ENCODE results near the gene PHIP.

PHIP gene

DNA sequence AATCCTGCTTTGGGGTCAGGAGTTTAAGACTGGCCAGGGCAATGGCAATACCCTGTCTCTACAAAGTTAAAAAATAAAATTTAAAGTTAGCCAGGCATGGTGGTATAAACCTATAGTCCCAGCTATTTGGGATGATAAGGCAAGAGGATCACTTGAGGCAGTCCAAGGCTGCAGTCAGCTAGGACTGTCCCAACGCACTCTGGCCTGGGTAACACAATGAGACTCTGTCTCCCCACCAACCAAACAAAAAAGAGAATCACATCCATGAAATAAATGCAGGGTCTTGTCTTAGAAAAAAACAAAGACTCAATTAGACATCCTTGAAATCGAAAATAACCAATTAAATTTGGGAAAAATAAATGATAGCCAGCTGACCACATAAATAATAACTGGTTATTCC is 88.9 kb downstream of the PHIP start:
- no peak overlapping the region for H2AFZ ChIP-seq (ENCODE audit: low read depth, low read length)
- no peaks in the 10 kb centered on the region for H3K27me3 ChIP-seq (ENCODE audit: insufficient read depth, low read length)
- no peaks in the 10 kb centered on the region for H3K4me1 ChIP-seq (ENCODE audit: insufficient read depth, low read length)
- H3K4me3 ChIP-seq (ENCODE audit: low read length): no peak overlapping the region
- H3K36me3 ChIP-seq (ENCODE audit: insufficient read depth, low read length): peaks cover 83% of the 10 kb centered on the region
- H3K9me3 ChIP-seq (ENCODE audit: low read length): peaks cover 11% of the 10 kb centered on the region

DNA sequence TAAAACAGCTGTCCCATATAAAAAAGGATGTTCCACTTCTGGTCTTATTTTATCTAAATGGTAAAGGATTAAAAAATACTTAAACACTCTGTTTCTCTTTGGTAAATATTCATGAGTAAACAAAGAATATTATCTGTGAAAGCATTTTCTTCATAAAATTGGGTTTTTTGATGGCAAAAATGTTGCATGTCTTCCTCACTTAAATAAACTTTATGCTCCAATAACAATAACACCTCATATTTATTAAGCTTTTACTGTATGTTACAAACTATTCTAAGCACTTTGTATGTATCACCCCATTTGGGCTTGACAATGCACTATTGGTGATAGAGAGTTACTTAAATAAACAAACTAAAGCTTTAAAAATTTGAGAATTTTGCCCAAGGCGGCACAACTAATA is 91.9 kb downstream of the PHIP start:
- no peaks in the 10 kb centered on the region for H3K4me1 ChIP-seq (ENCODE audit: insufficient read depth, low read length)
- H3K4me3 ChIP-seq (ENCODE audit: low read length): no peak overlapping the region
- no peaks in the 10 kb centered on the region for H3K27me3 ChIP-seq (ENCODE audit: insufficient read depth, low read length)
- H2AFZ ChIP-seq (ENCODE audit: low read depth, low read length): no peak overlapping the region
- peaks cover 90% of the 10 kb centered on the region for H3K36me3 ChIP-seq (ENCODE audit: insufficient read depth, low read length)
- H3K9me3 ChIP-seq (ENCODE audit: low read length): no peaks in the 10 kb centered on the region

DNA sequence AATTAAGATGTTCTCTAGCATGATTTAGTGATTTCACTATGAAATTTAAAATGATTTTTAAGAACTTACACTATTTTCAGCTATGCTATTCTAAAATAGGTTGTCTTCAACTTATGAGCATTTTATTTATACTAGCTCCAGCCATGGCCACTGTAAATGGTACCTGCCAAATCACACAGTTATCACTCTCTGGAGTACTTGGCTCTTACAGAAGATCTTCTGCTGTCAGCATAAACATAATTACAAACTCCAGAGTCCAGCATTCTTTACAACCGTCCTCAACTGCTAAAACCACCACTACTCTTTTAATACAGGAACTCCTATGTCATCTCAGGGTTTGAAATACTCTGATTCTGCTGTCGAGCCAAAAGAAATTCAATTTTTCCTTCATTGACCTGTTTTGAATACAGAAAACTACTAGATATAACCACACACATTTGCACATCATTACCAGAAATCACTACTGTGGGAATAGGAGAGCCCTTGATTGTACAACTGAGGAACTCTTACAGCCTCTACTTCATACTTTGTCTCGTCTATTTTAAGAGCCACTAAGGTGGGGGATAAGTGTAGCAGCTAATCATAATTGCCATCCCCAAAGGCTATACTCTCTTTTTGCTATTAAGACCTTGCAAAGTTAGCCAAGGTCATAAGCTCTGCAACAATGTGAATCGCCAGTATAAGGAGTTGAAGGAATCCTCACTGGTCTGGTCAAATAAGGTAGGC is 93.7 kb downstream of the PHIP start:
- Histone ChIP-seq H3K36me3 (ENCODE audit: insufficient read depth, low read length) (peaks cover 90% of the 10 kb centered on the region), H3K9me3 (ENCODE audit: low read length) (no peaks in the 10 kb centered on the region), H3K4me1 (ENCODE audit: insufficient read depth, low read length) (no peaks in the 10 kb centered on the region), H3K27me3 (ENCODE audit: insufficient read depth, low read length) (no peaks in the 10 kb centered on the region), H2AFZ (ENCODE audit: low read depth, low read length) (no peak overlapping the region), H3K4me3 (ENCODE audit: low read length) (no peak overlapping the region)

DNA sequence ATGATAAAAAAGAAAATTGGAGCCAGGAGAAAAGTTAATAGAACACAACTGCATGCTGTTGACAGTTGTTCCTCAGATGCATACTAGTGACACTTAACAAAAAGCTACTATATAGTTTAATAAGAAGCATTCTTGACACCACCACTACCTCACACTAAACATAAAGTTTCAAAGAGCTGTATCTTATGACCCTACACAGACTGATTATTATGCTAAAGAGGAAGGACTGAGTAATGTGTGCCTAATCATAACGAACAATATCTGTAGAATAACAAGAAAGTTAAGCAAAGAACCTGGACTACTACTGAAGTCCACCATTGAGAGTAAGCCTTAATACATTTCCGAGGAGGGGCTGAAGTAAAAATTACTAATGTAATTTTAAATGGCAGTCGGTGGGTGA is 110.9 kb downstream of the PHIP start:
- Histone ChIP-seq H3K36me3 (ENCODE audit: insufficient read depth, low read length) (peaks cover 83% of the 10 kb centered on the region), H3K4me1 (ENCODE audit: insufficient read depth, low read length) (no peaks in the 10 kb centered on the region), H2AFZ (ENCODE audit: low read depth, low read length) (no peak overlapping the region), H3K9me3 (ENCODE audit: low read length) (no peaks in the 10 kb centered on the region), H3K4me3 (ENCODE audit: low read length) (no peak overlapping the region), H3K27me3 (ENCODE audit: insufficient read depth, low read length) (no peaks in the 10 kb centered on the region)

DNA sequence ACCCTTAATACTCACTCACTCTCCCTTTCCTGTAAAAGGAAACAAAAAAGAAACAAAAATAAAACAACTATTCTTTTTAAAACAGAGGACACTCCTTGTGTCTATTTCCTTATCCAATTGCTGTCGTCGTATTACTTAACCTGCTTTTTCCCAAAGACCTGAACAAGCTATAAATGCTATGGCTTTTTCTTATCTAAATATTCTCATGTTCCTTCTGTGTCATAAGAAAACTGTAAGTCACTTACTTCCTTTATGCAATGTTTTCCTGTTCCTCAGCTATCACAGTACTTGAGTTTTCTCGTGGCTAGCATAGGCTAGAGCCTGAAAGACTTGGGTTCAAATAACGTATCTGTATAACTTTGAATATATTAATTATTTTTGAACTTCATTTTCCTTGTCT is 111.5 kb downstream of the PHIP start:
- H3K9me3 ChIP-seq (ENCODE audit: low read length): no peaks in the 10 kb centered on the region
- no peaks in the 10 kb centered on the region for H3K27me3 ChIP-seq (ENCODE audit: insufficient read depth, low read length)
- H3K4me3 ChIP-seq (ENCODE audit: low read length): no peak overlapping the region
- H3K4me1 ChIP-seq (ENCODE audit: insufficient read depth, low read length): no peaks in the 10 kb centered on the region
- peaks cover 89% of the 10 kb centered on the region for H3K36me3 ChIP-seq (ENCODE audit: insufficient read depth, low read length)
- H2AFZ ChIP-seq (ENCODE audit: low read depth, low read length): no peak overlapping the region

DNA sequence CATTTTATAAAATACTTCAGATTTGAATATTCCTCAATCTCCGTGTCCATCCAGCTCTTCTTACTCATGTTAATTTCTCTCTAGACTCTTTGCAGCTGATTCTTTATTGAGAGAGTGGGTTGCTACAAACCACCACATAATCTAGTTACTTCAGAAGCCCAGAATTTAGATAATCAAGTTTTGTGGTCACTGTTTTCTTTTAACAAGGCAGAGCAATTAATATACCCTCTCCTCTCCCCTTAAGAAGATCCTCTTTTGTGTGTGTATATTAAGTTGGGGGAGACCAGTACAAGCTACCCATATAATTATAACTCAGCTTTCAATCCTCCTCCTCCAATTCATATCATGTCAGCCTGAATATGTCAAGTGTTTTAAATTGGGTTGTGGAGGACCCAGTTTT is 115.6 kb downstream of the PHIP start:
- Histone ChIP-seq H3K9me3 (ENCODE audit: low read length) (no peaks in the 10 kb centered on the region), H3K36me3 (ENCODE audit: insufficient read depth, low read length) (peaks cover 89% of the 10 kb centered on the region), H3K4me3 (ENCODE audit: low read length) (no peak overlapping the region), H2AFZ (ENCODE audit: low read depth, low read length) (no peak overlapping the region), H3K27me3 (ENCODE audit: insufficient read depth, low read length) (no peaks in the 10 kb centered on the region), H3K4me1 (ENCODE audit: insufficient read depth, low read length) (no peaks in the 10 kb centered on the region)

DNA sequence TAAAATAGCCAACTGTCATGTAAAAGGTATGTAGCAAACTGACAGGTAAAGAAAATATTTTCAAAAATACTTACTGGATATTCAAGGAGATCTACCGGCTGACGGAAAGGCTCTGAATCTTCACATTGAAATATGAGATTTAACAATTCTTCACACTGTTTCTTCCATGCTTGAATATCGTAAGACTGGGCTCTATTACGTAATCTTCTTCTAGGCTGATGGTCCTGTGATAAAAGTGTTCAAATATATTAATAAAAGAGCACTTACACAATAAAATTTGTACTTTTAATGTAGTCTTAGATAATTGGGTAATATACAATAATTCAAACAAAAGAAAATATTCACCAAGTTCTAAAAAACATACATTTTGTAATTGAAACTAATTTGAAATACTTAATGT is 123.3 kb downstream of the PHIP start:
- H3K36me3 ChIP-seq (ENCODE audit: insufficient read depth, low read length): peaks cover 93% of the 10 kb centered on the region
- H3K4me1 ChIP-seq (ENCODE audit: insufficient read depth, low read length): no peaks in the 10 kb centered on the region
- no peaks in the 10 kb centered on the region for H3K27me3 ChIP-seq (ENCODE audit: insufficient read depth, low read length)
- no peak overlapping the region for H3K4me3 ChIP-seq (ENCODE audit: low read length)
- peaks cover 6% of the 10 kb centered on the region for H3K9me3 ChIP-seq (ENCODE audit: low read length)
- no peak overlapping the region for H2AFZ ChIP-seq (ENCODE audit: low read depth, low read length)

DNA sequence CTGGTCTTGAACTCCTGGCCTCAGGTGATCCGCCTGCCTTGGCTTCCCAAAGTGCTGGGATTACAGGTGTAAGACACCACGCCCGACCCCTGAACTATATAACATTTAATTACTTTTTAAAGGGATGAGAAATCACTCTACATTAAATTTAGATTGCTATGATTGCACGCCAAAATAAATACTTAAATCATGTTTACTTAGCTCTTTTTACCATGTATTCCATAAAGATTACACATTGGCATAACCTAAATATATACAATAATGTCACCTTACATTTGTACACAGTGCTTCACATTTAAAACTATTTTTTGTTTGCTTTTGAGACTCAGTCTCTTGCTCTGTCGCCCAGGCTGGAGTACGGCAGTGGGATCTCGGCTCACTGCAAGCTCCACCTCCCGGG is 124.3 kb downstream of the PHIP start:
- H3K4me3 ChIP-seq (ENCODE audit: low read length): no peak overlapping the region
- H3K36me3 ChIP-seq (ENCODE audit: insufficient read depth, low read length): peaks cover 93% of the 10 kb centered on the region
- no peak overlapping the region for H2AFZ ChIP-seq (ENCODE audit: low read depth, low read length)
- no peaks in the 10 kb centered on the region for H3K4me1 ChIP-seq (ENCODE audit: insufficient read depth, low read length)
- H3K9me3 ChIP-seq (ENCODE audit: low read length): peaks cover 15% of the 10 kb centered on the region
- no peaks in the 10 kb centered on the region for H3K27me3 ChIP-seq (ENCODE audit: insufficient read depth, low read length)

DNA sequence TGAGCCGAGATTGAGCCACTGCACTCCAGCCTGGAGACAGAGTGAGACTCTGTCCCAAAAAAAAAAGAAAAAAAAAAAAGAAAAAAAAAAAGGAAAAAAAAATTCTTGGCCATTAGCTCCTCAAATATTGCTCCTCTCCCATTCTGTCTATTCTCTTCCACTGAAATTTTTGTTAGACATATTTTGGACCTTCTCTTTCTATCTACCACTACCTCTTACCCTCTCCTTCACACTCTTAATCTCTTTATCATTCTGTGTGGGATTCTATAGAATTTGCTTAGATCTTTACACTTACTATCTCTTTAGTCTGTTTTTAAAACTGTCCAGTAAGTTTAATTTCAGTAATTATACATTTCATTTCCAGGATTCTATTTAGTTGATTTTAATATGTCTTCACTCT is 125.7 kb downstream of the PHIP start:
- Histone ChIP-seq H3K36me3 (ENCODE audit: insufficient read depth, low read length) (peaks cover 94% of the 10 kb centered on the region), H2AFZ (ENCODE audit: low read depth, low read length) (no peak overlapping the region), H3K4me3 (ENCODE audit: low read length) (no peak overlapping the region)

DNA sequence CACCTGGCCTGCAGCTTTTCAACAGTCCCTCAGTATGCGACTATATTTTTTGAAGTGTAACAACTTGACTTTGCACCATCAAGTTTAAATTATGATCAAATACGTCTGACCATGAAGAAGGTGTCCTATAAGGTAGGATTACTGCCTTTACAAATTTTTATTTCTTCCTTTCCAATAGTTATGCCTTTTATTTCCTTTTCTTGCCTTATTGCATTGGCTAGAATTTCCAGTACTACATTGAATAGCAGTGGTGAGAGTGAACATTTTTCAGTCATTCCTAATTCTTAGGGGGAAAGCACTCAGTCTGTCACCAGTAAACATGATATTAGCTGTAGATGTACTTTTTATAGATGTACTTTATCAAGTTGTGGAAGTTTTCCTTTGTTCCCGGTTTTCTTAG is 129.3 kb downstream of the PHIP start:
- no peak overlapping the region for H2AFZ ChIP-seq (ENCODE audit: low read depth, low read length)
- H3K4me1 ChIP-seq (ENCODE audit: insufficient read depth, low read length): no peaks in the 10 kb centered on the region
- no peaks in the 10 kb centered on the region for H3K27me3 ChIP-seq (ENCODE audit: insufficient read depth, low read length)
- H3K4me3 ChIP-seq (ENCODE audit: low read length): no peak overlapping the region
- peaks cover 100% of the 10 kb centered on the region for H3K36me3 ChIP-seq (ENCODE audit: insufficient read depth, low read length)
- peaks cover 20% of the 10 kb centered on the region for H3K9me3 ChIP-seq (ENCODE audit: low read length)

More for the DNA sequence above, 125.7 kb downstream of the PHIP start:
- Histone ChIP-seq H3K4me1 (ENCODE audit: insufficient read depth, low read length) (no peaks in the 10 kb centered on the region), H3K27me3 (ENCODE audit: insufficient read depth, low read length) (no peaks in the 10 kb centered on the region), H3K9me3 (ENCODE audit: low read length) (peaks cover 20% of the 10 kb centered on the region)

DNA sequence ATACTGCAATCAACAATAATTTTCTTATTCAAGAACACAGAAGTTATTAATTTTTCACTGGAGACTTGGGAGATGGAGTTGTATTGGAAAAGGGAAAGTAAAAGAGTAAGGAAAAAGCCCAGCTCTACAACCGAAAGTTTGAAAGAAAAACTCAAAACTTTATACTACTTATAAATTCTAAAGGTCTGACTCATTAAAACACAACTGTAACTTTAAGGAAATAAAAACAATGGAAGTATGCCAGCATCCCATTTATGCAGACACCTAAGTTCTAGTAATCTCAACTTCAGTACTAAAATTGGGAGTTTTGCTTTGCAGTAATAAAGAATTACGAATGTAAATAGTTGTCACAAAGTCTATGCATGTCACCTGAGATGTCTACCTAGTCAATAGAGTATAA is 130.1 kb downstream of the PHIP start:
- Histone ChIP-seq H3K9me3 (ENCODE audit: low read length) (peaks cover 20% of the 10 kb centered on the region), H2AFZ (ENCODE audit: low read depth, low read length) (no peak overlapping the region)

DNA sequence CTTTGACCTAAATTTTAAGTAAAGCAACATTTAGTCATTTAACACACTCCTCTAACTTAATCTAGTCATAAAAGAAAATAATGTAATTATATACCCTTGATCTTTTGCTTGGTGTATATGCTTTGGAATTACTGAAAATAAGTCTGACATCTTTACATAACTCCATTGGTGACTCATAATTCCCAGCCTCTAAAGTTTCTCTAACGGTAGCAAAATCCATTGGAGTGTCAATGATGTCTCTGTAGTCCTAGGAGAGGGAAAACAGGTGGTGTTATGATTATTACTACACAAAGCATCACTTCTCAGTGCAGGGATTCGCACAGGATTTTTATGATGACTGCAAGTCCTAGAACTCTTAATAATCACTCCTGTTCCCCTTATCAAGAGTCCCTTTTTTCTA is 130.5 kb downstream of the PHIP start:
- H3K4me3 ChIP-seq (ENCODE audit: low read length): no peak overlapping the region
- H2AFZ ChIP-seq (ENCODE audit: low read depth, low read length): no peak overlapping the region
- no peaks in the 10 kb centered on the region for H3K4me1 ChIP-seq (ENCODE audit: insufficient read depth, low read length)
- peaks cover 97% of the 10 kb centered on the region for H3K36me3 ChIP-seq (ENCODE audit: insufficient read depth, low read length)
- no peaks in the 10 kb centered on the region for H3K27me3 ChIP-seq (ENCODE audit: insufficient read depth, low read length)
- H3K9me3 ChIP-seq (ENCODE audit: low read length): peaks cover 20% of the 10 kb centered on the region

More for the DNA sequence above, 130.1 kb downstream of the PHIP start:
- peaks cover 98% of the 10 kb centered on the region for H3K36me3 ChIP-seq (ENCODE audit: insufficient read depth, low read length)
- H3K4me1 ChIP-seq (ENCODE audit: insufficient read depth, low read length): no peaks in the 10 kb centered on the region
- H3K4me3 ChIP-seq (ENCODE audit: low read length): no peak overlapping the region
- no peaks in the 10 kb centered on the region for H3K27me3 ChIP-seq (ENCODE audit: insufficient read depth, low read length)

DNA sequence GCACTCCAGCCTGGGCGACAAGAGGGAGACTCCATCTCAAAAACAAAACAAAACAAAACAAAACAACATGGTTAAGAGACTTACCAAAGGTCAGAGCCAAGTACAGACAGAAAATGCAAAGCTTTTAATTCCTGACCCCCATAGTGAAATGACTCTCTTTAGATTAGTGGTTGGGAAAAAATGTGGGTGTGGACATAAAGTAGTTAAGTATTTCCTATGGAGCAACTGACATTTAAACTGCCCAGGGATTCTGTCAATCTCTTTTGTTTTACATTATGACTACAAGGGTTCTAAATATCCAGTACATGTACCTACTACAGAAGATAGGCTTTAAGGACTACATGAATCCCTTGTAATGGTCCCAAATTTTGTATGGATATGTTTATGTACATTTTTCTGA is 135.6 kb downstream of the PHIP start:
- Histone ChIP-seq H3K9me3 (ENCODE audit: low read length) (no peaks in the 10 kb centered on the region), H3K4me3 (ENCODE audit: low read length) (no peak overlapping the region), H2AFZ (ENCODE audit: low read depth, low read length) (no peak overlapping the region), H3K36me3 (ENCODE audit: insufficient read depth, low read length) (peaks cover 77% of the 10 kb centered on the region), H3K4me1 (ENCODE audit: insufficient read depth, low read length) (no peaks in the 10 kb centered on the region), H3K27me3 (ENCODE audit: insufficient read depth, low read length) (no peaks in the 10 kb centered on the region)

DNA sequence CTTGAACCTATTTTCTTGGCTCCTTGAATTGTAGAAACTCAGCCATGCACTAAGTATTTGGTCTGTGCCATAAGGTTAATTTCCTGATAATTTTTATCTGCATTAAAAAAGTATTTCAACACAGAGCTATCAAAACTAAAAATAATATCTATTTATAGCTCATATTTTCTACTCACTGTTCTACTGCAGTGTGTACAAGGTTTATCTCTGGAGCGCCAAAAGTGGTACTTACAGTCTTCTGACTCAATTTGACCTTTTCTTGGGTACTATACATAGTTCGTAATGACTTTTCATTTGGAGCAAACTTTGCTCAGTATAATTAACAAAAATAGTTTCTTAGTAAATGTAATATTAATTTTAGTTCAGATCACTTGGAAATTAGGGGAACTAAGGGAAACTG is 141.5 kb downstream of the PHIP start:
- Histone ChIP-seq H3K27me3 (ENCODE audit: insufficient read depth, low read length) (no peaks in the 10 kb centered on the region), H3K36me3 (ENCODE audit: insufficient read depth, low read length) (peaks cover 40% of the 10 kb centered on the region), H2AFZ (ENCODE audit: low read depth, low read length) (no peak overlapping the region), H3K9me3 (ENCODE audit: low read length) (peaks cover 2% of the 10 kb centered on the region), H3K4me3 (ENCODE audit: low read length) (no peak overlapping the region), H3K4me1 (ENCODE audit: insufficient read depth, low read length) (no peaks in the 10 kb centered on the region)

All from neuron (in vitro differentiated cells).